Endodermal cell (in vitro differentiated cells): ENCODE measurements around the gene NBEAL1. TPM values are rescaled to one million over a fixed set of nuclear protein-coding genes. Genes with fewer than 3 reads are reported as not detected.
A peak's percentile ranks its signal among the peaks of the same experiment; 100 is the strongest.
"Not testable (repeated sequence)": the region's sequence is repeated elsewhere in the genome, so short reads cannot be mapped to it uniquely, and the experiment has no call there.

Source experiments
- DNase-seq: peaks from one replicate; pipeline ENCODE4 v3.0.0-alpha.2; 2017
- H3K27ac ChIP-seq: 2 replicates; pipeline ENCODE4 v1.5.1; 2013; ENCODE audit warnings: mild to moderate bottlenecking, low read depth, low read length, moderate library complexity
- H3K27me3 ChIP-seq: 2 replicates; pipeline ENCODE4 v1.6.1; 2013; ENCODE audit warnings: mild to moderate bottlenecking, low read length, moderate library complexity; ENCODE audit not compliant: insufficient read depth, control insufficient read depth, poor library complexity, severe bottlenecking
- H3K36me3 ChIP-seq: 2 replicates; pipeline ENCODE4 v1.7.0; 2013; ENCODE audit warnings: mild to moderate bottlenecking, low read length, moderate library complexity; ENCODE audit not compliant: control insufficient read depth, insufficient read depth
- H3K4me1 ChIP-seq: one replicate; pipeline ENCODE4 v1.7.0; 2013; ENCODE audit warnings: low read length; ENCODE audit not compliant: control insufficient read depth, insufficient read depth
- H3K4me3 ChIP-seq: 2 replicates; pipeline ENCODE4 v1.5.1; 2013; ENCODE audit warnings: mild to moderate bottlenecking, low read length, moderate library complexity
- H3K9ac ChIP-seq: 2 replicates; pipeline ENCODE4 v1.6.1; 2013; ENCODE audit warnings: mild to moderate bottlenecking, low read length, moderate library complexity; ENCODE audit not compliant: poor library complexity, severe bottlenecking; ENCODE audit errors: extremely low read depth
- H3K9me3 ChIP-seq: 2 replicates; pipeline ENCODE4 v1.6.1; 2013; ENCODE audit warnings: mild to moderate bottlenecking, low read length, moderate library complexity; ENCODE audit not compliant: control insufficient read depth
- H3K27ac Mint-ChIP-seq: 2 replicates; pipeline ENCODE4 v1.8.0; 2020; ENCODE audit warnings: mixed read lengths
- H3K27me3 Mint-ChIP-seq: 2 replicates; pipeline ENCODE4 v1.8.0; 2021; ENCODE audit warnings: mild to moderate bottlenecking, mixed read lengths; ENCODE audit not compliant: insufficient read depth
- H3K36me3 Mint-ChIP-seq: 2 replicates; pipeline ENCODE4 v1.8.0; 2020; ENCODE audit warnings: low read depth, mixed read lengths
- H3K4me1 Mint-ChIP-seq: 2 replicates; pipeline ENCODE4 v1.8.0; 2020; ENCODE audit warnings: mixed read lengths
- H3K4me3 Mint-ChIP-seq: 2 replicates; pipeline ENCODE4 v1.8.0; 2020; ENCODE audit warnings: mild to moderate bottlenecking, moderate library complexity, mixed read lengths
- H3K9me3 Mint-ChIP-seq: 2 replicates; pipeline ENCODE4 v1.8.0; 2020; ENCODE audit warnings: mild to moderate bottlenecking, mixed read lengths
- CTCF ChIP-seq: fragments of 200-600 bp; sonication (generic); conservative IDR thresholded peaks from 2 replicates; pipeline ENCODE4 v1.5.0; 2021; ENCODE audit warnings: antibody characterized with exemption, mild to moderate bottlenecking
- WGBS, 2 experiments: methylation state at CpG; one replicate each; pipeline versions ENCODE4 v1.1.5 to v1.1.7; 2013; ENCODE audit warnings: missing lambda C conversion rate in 2 of 2, mixed read lengths in 1 of 2; ENCODE audit not compliant: insufficient coverage in 1 of 2, insufficient read length in 1 of 2; 5-methylcytosine and 5-hydroxymethylcytosine counted together
- total RNA-seq, 2 donors: library from RNA; stranded (reverse); fragmentation: NEBNext Ultra II Directional in 1 of 2; extraction: Animal tissue kit (Norgen Biotek cat#: 25700) in 1 of 2; gene quantifications; 2 replicates in 1 of 2; 3 replicates in 1 of 2; pipeline ENCODE4 v1.2.1, GENCODE V29; 2021

Gene NBEAL1
- total RNA-seq, 2 donors from 2014 or later, result 18.2 to 20.1 TPM

- H3K9me3 ChIP-seq, result peaks cover 36% of the 10 kb centered on the region
- 60 to 83% methylated on average over 1 to 4 of the region's 4 CpGs for WGBS, 2 experiments
- H3K27ac Mint-ChIP-seq, result peak overlapping the region; percentile 8
Measured at GRCh38 chr2:203061346-203061745, 46.7 kb downstream of the NBEAL1 start.

GRCh38 chr2:203062126-203062525 lies 47.5 kb downstream of the NBEAL1 start:
- Mint-ChIP-seq H3K36me3 (peaks cover 57% of the 10 kb centered on the region), H3K9me3 (peaks cover 34% of the 10 kb centered on the region), H3K4me1 (peaks cover 2% of the 10 kb centered on the region), H3K27ac (peak overlapping the region; percentile 71), H3K4me3 (no peak overlapping the region), H3K27me3 (no peaks in the 10 kb centered on the region)
- H3K27ac ChIP-seq, result no peak overlapping the region
- no peak overlapping the region for H3K4me3 ChIP-seq
- WGBS, 2 experiments, result 92 to 94% methylated on average over 3 of the region's 3 CpGs
- peaks cover 39% of the 10 kb centered on the region for H3K9me3 ChIP-seq
- no peak for DNase-seq
- TF ChIP-seq CTCF, result no peak
- H3K9ac ChIP-seq, result no peak overlapping the region
- H3K27me3 ChIP-seq, result no peaks in the 10 kb centered on the region
- peaks cover 77% of the 10 kb centered on the region for H3K36me3 ChIP-seq
- H3K4me1 ChIP-seq, result no peaks in the 10 kb centered on the region

More at GRCh38 chr2:203061346-203061745, 46.7 kb downstream of the NBEAL1 start:
- Histone ChIP-seq H3K4me3 (no peak overlapping the region), H3K27ac (no peak overlapping the region), H3K36me3 (peaks cover 79% of the 10 kb centered on the region), H3K4me1 (no peaks in the 10 kb centered on the region), H3K27me3 (no peaks in the 10 kb centered on the region), H3K9ac (no peak overlapping the region)
- no peak overlapping the region for H3K4me3 Mint-ChIP-seq
- H3K36me3 Mint-ChIP-seq, result peaks cover 53% of the 10 kb centered on the region
- DNase-seq, result no peak
- peaks cover 26% of the 10 kb centered on the region for H3K9me3 Mint-ChIP-seq
- TF ChIP-seq CTCF, result no peak
- peaks cover 2% of the 10 kb centered on the region for H3K4me1 Mint-ChIP-seq
- H3K27me3 Mint-ChIP-seq, result no peaks in the 10 kb centered on the region

GRCh38 chr2:203066519-203067091 lies 51.9 kb downstream of the NBEAL1 start:
- H3K4me1 Mint-ChIP-seq, H3K27me3 ChIP-seq, H3K4me3 ChIP-seq, H3K4me1 ChIP-seq, H3K27me3 Mint-ChIP-seq, H3K27ac ChIP-seq, H3K9ac ChIP-seq, H3K27ac Mint-ChIP-seq, H3K4me3 Mint-ChIP-seq: not testable (repeated sequence)
- peaks cover 44% of the 10 kb centered on the region for H3K9me3 Mint-ChIP-seq
- Histone ChIP-seq H3K36me3 (peaks cover 81% of the 10 kb centered on the region), H3K9me3 (peaks cover 52% of the 10 kb centered on the region)
- peak; percentile 48 for DNase-seq
- peaks cover 81% of the 10 kb centered on the region for H3K36me3 Mint-ChIP-seq
- WGBS, 2 experiments, result 93 to 100% methylated on average over 4 to 36 of the region's 36 CpGs

- peaks cover 37% of the 10 kb centered on the region for H3K9me3 ChIP-seq
- no peak overlapping the region for H3K4me3 Mint-ChIP-seq
- H3K4me1 Mint-ChIP-seq, result no peaks in the 10 kb centered on the region
- no peaks in the 10 kb centered on the region for H3K4me1 ChIP-seq
- H3K9ac ChIP-seq, result no peak overlapping the region
- no peaks in the 10 kb centered on the region for H3K27me3 Mint-ChIP-seq
- TF ChIP-seq CTCF, result no peak
- H3K36me3 Mint-ChIP-seq, result peaks cover 70% of the 10 kb centered on the region
- H3K36me3 ChIP-seq, result peaks cover 60% of the 10 kb centered on the region
- no peak overlapping the region for H3K4me3 ChIP-seq
- H3K9me3 Mint-ChIP-seq, result peaks cover 25% of the 10 kb centered on the region
- 80 to 90% methylated on average over 1 to 2 of the region's 2 CpGs for WGBS, 2 experiments
- no peaks in the 10 kb centered on the region for H3K27me3 ChIP-seq
- H3K27ac ChIP-seq, result no peak overlapping the region
- no peak overlapping the region for H3K27ac Mint-ChIP-seq
- DNase-seq, result no peak
Measured at GRCh38 chr2:203070701-203071100, 56.0 kb downstream of the NBEAL1 start.
